ENCODE results near the gene DRC7. TPM values are rescaled to one million over a fixed set of nuclear protein-coding genes. Genes with fewer than 3 reads are reported as not detected.

The DRC7 gene
- total and polyA plus RNA-seq, 12 donors: 0.09 TPM; not detected in 11

DNA sequence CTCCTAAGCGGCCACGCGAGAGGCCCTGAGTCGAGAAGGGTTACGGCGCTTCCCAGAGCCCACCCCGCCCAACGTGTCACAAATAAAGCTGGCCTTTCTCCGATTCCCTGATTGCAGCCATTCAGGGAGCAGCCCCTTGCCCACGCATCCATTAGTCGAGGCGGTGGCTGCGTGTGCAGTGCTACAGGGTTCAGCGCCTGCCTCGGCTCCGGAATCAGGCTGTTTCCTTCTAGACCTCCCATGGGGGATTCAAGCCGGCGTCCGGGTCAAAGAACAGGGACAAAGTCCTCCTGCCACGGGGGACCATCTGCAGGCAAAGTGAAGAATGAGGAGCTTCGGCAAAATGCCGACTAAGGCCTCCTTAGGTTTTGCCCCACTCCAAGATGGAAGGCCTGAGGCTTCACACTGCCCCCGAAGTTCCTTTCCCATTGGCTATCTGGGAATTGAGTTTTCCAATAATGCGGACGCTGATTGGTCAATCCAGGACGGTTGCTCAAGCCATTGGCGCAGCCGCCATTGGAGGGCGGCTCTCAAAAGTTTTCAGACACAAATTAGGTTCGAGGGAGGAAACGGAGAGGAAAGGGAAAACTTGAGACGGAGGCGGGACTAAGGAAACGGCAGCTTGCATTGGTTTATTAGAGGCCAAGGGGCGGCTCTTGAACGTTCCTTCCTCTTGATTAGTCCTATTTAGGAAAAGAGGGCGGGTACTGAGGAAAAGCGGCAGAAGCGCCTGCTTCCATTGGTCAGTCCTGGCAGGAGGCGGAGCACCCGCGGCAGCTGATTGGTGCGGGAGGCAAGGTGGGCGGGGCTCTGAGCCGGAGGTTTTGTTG, 40.5 kb downstream of the DRC7 start:
- DNase-seq (peak; percentile 98 to 99), ATAC-seq (peak; percentile 94 to 97 (median 96))
- Histone ChIP-seq H3K9me3 (peaks cover 0 to 7% (median 0%) of the 10 kb centered on the region in 11 donors), H3K4me3 (peak overlapping the region; percentile 70 to 94 (median 80)), H3K27ac (peak overlapping the region; percentile 83 to 96 (median 91)), H3K36me3 (peaks cover 0 to 15% (median 0%) of the 10 kb centered on the region in 9 donors), H3K27me3 (no peaks in the 10 kb centered on the region), H3K4me1 (peaks cover 11 to 27% (median 19%) of the 10 kb centered on the region in 9 donors)
- intact Hi-C loops (cut with DNase I): loop anchor here in 1 of 10 donors (2.0 kb wide), 1 partner anchor 68 kb away; the partner anchor contains the start of gene KIFC3
- TF ChIP-seq, protein P1, sequence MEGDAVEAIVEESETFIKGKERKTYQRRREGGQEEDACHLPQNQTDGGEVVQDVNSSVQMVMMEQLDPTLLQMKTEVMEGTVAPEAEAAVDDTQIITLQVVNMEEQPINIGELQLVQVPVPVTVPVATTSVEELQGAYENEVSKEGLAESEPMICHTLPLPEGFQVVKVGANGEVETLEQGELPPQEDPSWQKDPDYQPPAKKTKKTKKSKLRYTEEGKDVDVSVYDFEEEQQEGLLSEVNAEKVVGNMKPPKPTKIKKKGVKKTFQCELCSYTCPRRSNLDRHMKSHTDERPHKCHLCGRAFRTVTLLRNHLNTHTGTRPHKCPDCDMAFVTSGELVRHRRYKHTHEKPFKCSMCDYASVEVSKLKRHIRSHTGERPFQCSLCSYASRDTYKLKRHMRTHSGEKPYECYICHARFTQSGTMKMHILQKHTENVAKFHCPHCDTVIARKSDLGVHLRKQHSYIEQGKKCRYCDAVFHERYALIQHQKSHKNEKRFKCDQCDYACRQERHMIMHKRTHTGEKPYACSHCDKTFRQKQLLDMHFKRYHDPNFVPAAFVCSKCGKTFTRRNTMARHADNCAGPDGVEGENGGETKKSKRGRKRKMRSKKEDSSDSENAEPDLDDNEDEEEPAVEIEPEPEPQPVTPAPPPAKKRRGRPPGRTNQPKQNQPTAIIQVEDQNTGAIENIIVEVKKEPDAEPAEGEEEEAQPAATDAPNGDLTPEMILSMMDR (IDR thresholded peaks at IDR 0.05): no peak
- 0% methylated on average over 45 of the region's 45 CpGs for WGBS, 2 donors

DNA sequence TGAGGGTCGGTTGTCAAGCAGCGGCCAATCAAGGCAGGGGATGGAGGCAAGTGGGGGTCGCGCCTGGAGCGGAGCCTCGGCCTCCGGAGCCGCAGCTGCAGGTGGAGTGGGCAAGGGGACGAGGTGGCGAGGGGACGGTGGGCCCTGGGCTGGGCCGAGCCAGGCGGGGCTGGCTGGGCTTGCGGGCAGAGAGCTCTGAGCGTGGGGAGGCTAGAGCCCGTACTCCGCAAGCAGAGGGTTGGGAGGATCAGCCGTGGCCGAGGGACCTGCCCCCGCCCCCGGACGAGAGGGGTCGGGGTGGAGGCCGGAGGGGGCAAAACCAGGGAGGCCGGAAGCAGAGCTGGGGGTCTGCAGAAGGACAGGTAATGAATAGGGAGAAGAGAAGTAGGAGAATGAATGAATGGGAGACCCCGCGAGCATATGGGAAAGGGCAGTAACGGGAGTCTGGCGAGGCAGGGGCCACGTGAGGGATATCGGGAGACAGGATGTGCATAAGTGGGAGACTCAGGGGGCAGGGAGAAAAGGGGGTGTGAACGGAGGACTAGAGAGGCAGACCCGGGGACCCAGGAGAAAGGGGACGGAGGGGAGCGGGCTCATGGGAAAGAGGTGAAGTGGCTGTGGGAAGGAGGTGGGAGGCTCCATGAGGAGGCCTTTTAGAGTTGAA, 41.3 kb downstream of the DRC7 start, which contains the start of gene KATNB1:
KATNB1 (plus strand) TSS at position 16 of the 664 bp plus-strand sequence. CDS start 1,474 bp downstream, outside the sequence.
- WGBS, 2 donors: 1% methylated on average over 35 of the region's 35 CpGs
- Histone ChIP-seq H3K4me3 (peak within 1 kb of the TSS; percentile 70 to 94 (median 80)), H3K9me3 (peaks cover 0 to 7% (median 0%) of the 10 kb centered on the region in 11 donors), H3K36me3 (peaks cover 0 to 15% (median 0%) of the 10 kb centered on the region in 9 donors), H3K4me1 (peaks cover 11 to 27% (median 19%) of the 10 kb centered on the region in 9 donors), H3K27ac (peak within 1 kb of the TSS; percentile 83 to 96 (median 91)), H3K27me3 (no peaks in the 10 kb centered on the region)
- intact Hi-C loops (cut with DNase I): loop anchor here in 1 of 10 donors (2.0 kb wide), 1 partner anchor 67 kb away; the partner anchor contains the start of gene KIFC3
- TF ChIP-seq, protein P1 (IDR thresholded peaks at IDR 0.05): no peak
- ATAC-seq (peak in 1 of 8 donors; percentile 2), DNase-seq (no peak)

DNA sequence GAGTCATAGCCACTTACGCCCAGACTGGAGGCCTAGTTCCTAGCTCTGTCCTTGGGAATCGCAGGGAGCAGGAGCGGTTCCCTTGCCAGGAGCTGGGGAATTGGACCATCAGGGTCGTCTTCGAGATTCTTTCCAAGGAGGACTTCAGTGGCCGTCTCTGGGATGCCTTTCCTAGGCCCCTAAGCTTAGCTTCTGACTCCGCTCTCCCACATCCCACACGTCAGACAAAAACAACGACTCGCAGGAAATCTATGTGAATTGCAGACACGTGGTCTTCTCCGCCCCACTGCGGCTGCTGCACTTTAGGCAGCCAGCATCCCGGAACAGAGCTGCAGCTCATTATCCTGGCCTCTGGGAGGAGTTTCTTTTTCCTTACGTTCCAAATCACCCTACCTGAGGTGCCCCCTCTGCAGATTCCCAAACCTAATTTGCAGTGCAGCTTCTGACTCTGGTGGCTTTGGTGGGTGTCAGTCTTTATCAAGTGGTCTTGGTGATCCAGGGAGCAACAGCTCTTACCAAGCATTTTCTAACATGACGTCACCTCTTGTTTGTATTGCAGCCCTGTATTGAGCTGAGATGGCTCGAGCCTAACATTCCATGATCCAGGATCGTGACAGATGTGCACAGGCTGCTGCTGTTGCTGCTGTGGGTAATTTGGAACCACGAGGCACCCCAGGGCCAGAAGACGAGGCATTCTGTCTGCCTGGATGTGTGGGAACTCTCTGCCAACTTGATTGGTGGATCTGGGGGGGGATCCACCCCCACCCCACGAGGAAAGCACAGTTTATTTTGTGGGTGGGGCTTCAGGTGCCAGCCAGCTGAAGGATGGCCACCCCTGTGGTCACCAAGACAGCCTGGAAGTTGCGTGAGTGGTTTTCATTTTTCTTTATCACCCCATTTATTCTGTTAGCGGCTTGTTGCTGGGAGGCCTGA, 42.1 kb downstream of the DRC7 start:
- H3K4me3 ChIP-seq: peak overlapping the region; percentile 67 to 94 (median 76)
- DNase-seq: no peak
- peaks cover 11 to 28% (median 19%) of the 10 kb centered on the region in 9 donors for H3K4me1 ChIP-seq
- 17 to 23% methylated on average over 23 of the region's 23 CpGs for WGBS, 2 donors
- peaks cover 0 to 7% (median 0%) of the 10 kb centered on the region in 11 donors for H3K9me3 ChIP-seq
- peak in 3 of 8 donors; percentile 7 to 21 (median 14) for ATAC-seq
- intact Hi-C loops (cut with DNase I): no loop called here
- TF ChIP-seq, protein P1 (IDR thresholded peaks at IDR 0.05): peak in 4 of 9 donors; percentile 14 to 30 (median 28)
- peak overlapping the region in 9 of 10 donors; percentile 13 to 82 (median 73) for H3K27ac ChIP-seq
- H3K36me3 ChIP-seq: peaks cover 0 to 16% (median 0%) of the 10 kb centered on the region in 9 donors
- no peaks in the 10 kb centered on the region for H3K27me3 ChIP-seq
